ENCODE results near the gene FGF21.

GRCh38 chr19:48740164-48740972 is 15.0 kb upstream of the FGF21 start, which contains the start of gene RASIP1:
- TF ChIP-seq CTCF (IDR thresholded peaks at IDR 0.05) (no peak), POLR2A (IDR thresholded peaks at IDR 0.05) (no peak)
